Neural progenitor cell (in vitro differentiated cells): ENCODE results near the gene ARHGAP28. TPM values are rescaled to one million over a fixed set of nuclear protein-coding genes. Genes with fewer than 3 reads are reported as not detected.

Experiments used
- DNase-seq: peaks from one replicate; pipeline ENCODE4 v3.0.0-alpha.2; 2016; ENCODE audit warnings: low spot score
- H2AFZ ChIP-seq: fragments of 200-600 bp; sonication (generic); replicated peaks from 2 replicates; pipeline ENCODE4 v1.6.1; 2016; ENCODE audit warnings: antibody characterized with exemption
- H3F3A ChIP-seq: fragments of 200-600 bp; sonication (generic); 2 replicates; pipeline ENCODE4 v1.6.1; 2016; ENCODE audit warnings: antibody characterized with exemption, low read depth
- H3K27ac ChIP-seq: fragments of 200-600 bp; sonication (generic); 2 replicates; pipeline ENCODE4 v1.5.1; 2016; ENCODE audit warnings: mild to moderate bottlenecking
- H3K27me3 ChIP-seq: fragments of 200-600 bp; sonication (generic); 2 replicates; pipeline ENCODE4 v1.6.1; 2016; ENCODE audit warnings: mild to moderate bottlenecking, moderate library complexity
- H3K36me3 ChIP-seq: fragments of 200-600 bp; sonication (generic); 2 replicates; pipeline ENCODE4 v1.5.1; 2016
- H3K4me1 ChIP-seq: fragments of 200-600 bp; sonication (generic); 2 replicates; pipeline ENCODE4 v1.6.1; 2016; ENCODE audit warnings: mixed run types
- H3K4me2 ChIP-seq: fragments of 200-600 bp; sonication (generic); 2 replicates; pipeline ENCODE4 v1.6.1; 2016
- H3K4me3 ChIP-seq: fragments of 200-600 bp; sonication (generic); 2 replicates; pipeline ENCODE4 v1.5.1; 2016
- H3K79me2 ChIP-seq: fragments of 200-600 bp; sonication (generic); 2 replicates; pipeline ENCODE4 v1.6.1; 2016; ENCODE audit warnings: low read depth
- H3K9ac ChIP-seq: fragments of 200-600 bp; sonication (generic); 2 replicates; pipeline ENCODE4 v1.6.1; 2016
- H3K9me3 ChIP-seq: fragments of 200-600 bp; sonication (generic); 2 replicates; pipeline ENCODE4 v1.5.1; 2016; ENCODE audit warnings: low read depth
- H4K20me1 ChIP-seq: fragments of 200-600 bp; sonication (generic); 2 replicates; pipeline ENCODE4 v1.6.1; 2016; ENCODE audit warnings: low read depth
- H3K27ac Mint-ChIP-seq: 3 replicates; pipeline ENCODE4 v1.8.0; 2021; ENCODE audit warnings: mixed read lengths
- H3K27me3 Mint-ChIP-seq: 2 replicates; pipeline ENCODE4 v1.8.0; 2022; ENCODE audit warnings: low read depth, mild to moderate bottlenecking, inconsistent platforms, moderate library complexity, mixed read lengths; ENCODE audit not compliant: insufficient read depth
- H3K36me3 Mint-ChIP-seq: 3 replicates; pipeline ENCODE4 v1.8.0; 2021; ENCODE audit warnings: mixed read lengths
- H3K4me1 Mint-ChIP-seq: 3 replicates; pipeline ENCODE4 v1.8.0; 2021; ENCODE audit warnings: mixed read lengths
- H3K4me3 Mint-ChIP-seq: 3 replicates; pipeline ENCODE4 v1.8.0; 2021; ENCODE audit warnings: mild to moderate bottlenecking, moderate library complexity, mixed read lengths
- H3K9me3 Mint-ChIP-seq: 3 replicates; pipeline ENCODE4 v1.8.0; 2020; ENCODE audit warnings: mixed read lengths
- EZH2 ChIP-seq: fragments of 200-600 bp; sonication (generic); IDR thresholded peaks from 2 replicates; pipeline ENCODE4 v1.6.1; 2017; ENCODE audit warnings: antibody characterized with exemption, mild to moderate bottlenecking, moderate library complexity
- EZH2phosphoT487 ChIP-seq: fragments of 200-600 bp; sonication (generic); IDR thresholded peaks from 2 replicates; pipeline ENCODE4 v1.6.1; 2017; ENCODE audit warnings: antibody characterized with exemption
- total RNA-seq: library from RNA; depleted of rRNA; stranded (reverse); fragments of >200 nt; gene quantifications from 2 replicates; pipeline ENCODE4 v1.2.3, GENCODE V29; 2015; ENCODE audit warnings: low replicate concordance
- TF ChIP-seq, protein P1 (sequence below): fragments of 200-600 bp; sonication (generic); IDR thresholded peaks from 2 replicates; pipeline ENCODE4 v1.5.1; 2017; ENCODE audit warnings: antibody characterized with exemption, mild to moderate bottlenecking

The ARHGAP28 gene
- total RNA-seq, 1 donor from 2014 or later, result 25.7 TPM

DNA sequence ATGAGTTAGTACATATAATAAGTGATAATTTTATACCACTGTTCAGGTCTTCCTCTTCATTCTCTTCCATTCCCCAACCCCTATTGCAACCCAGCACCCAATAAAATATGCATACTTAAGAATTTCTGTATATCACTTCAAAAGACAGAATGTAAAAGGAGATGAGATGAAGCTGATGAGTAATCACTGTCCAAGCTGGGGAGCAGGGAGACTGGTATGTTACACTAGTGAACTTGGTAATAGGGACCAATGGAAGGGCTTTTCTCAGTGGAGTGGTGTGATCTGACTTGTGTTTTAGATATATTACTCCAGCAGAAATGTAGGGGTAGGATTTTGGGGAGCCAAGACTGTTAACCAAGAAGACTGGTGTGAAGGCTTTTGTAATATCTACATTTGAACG is 18.0 kb upstream of the ARHGAP28 start:
- no peaks in the 10 kb centered on the region for H3K27me3 Mint-ChIP-seq
- no peaks in the 10 kb centered on the region for H3K9me3 Mint-ChIP-seq
- H3K4me1 Mint-ChIP-seq, result no peaks in the 10 kb centered on the region
- no peak overlapping the region for H3K4me3 Mint-ChIP-seq
- no peak overlapping the region for H3K27ac ChIP-seq
- no peak overlapping the region for H3K9ac ChIP-seq
- H3K36me3 ChIP-seq, result no peaks in the 10 kb centered on the region
- H3K4me2 ChIP-seq, result no peak overlapping the region
- no peak overlapping the region for H3K27ac Mint-ChIP-seq
- no peaks in the 10 kb centered on the region for H3K36me3 Mint-ChIP-seq
- DNase-seq, result no peak
- H2AFZ ChIP-seq, result no peak overlapping the region
- H3K27me3 ChIP-seq, result no peaks in the 10 kb centered on the region
- H4K20me1 ChIP-seq, result no peaks in the 10 kb centered on the region
- H3K9me3 ChIP-seq, result no peaks in the 10 kb centered on the region
- H3K4me1 ChIP-seq, result no peaks in the 10 kb centered on the region
- TF ChIP-seq, protein P1, sequence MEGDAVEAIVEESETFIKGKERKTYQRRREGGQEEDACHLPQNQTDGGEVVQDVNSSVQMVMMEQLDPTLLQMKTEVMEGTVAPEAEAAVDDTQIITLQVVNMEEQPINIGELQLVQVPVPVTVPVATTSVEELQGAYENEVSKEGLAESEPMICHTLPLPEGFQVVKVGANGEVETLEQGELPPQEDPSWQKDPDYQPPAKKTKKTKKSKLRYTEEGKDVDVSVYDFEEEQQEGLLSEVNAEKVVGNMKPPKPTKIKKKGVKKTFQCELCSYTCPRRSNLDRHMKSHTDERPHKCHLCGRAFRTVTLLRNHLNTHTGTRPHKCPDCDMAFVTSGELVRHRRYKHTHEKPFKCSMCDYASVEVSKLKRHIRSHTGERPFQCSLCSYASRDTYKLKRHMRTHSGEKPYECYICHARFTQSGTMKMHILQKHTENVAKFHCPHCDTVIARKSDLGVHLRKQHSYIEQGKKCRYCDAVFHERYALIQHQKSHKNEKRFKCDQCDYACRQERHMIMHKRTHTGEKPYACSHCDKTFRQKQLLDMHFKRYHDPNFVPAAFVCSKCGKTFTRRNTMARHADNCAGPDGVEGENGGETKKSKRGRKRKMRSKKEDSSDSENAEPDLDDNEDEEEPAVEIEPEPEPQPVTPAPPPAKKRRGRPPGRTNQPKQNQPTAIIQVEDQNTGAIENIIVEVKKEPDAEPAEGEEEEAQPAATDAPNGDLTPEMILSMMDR, result no peak
- TF ChIP-seq EZH2phosphoT487 (no peak), EZH2 (no peak)
- no peak overlapping the region for H3K4me3 ChIP-seq
- H3K79me2 ChIP-seq, result no peaks in the 10 kb centered on the region
- no peaks in the 10 kb centered on the region for H3F3A ChIP-seq

DNA sequence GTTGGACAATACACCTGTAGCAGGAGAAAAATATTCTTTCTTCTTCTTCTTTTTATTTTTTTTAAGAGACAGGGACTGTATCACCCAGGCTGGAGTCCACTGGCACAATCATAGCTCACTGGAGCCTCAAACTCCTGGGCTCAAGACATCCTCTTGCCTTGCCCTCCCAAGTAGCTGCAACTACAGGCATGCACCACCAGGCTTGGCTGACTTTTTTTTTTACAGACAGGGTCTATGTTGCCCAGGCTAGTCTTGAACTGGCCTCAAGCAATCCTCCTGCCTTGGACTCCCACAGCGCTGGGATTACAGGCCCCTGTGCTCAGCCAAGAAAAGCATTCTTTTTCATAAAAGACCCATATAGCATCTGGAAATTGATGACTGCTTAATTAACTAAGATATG is 17.1 kb upstream of the ARHGAP28 start:
- no peaks in the 10 kb centered on the region for H3K4me1 ChIP-seq
- Mint-ChIP-seq H3K36me3 (no peaks in the 10 kb centered on the region), H3K27ac (no peak overlapping the region), H3K4me3 (no peak overlapping the region), H3K9me3 (no peaks in the 10 kb centered on the region), H3K4me1 (no peaks in the 10 kb centered on the region), H3K27me3 (no peaks in the 10 kb centered on the region)
- no peaks in the 10 kb centered on the region for H3F3A ChIP-seq
- no peak overlapping the region for H2AFZ ChIP-seq
- H3K27me3 ChIP-seq, result no peaks in the 10 kb centered on the region
- no peaks in the 10 kb centered on the region for H4K20me1 ChIP-seq
- no peaks in the 10 kb centered on the region for H3K36me3 ChIP-seq
- no peak overlapping the region for H3K4me2 ChIP-seq
- TF ChIP-seq EZH2phosphoT487, result no peak
- no peak for TF ChIP-seq EZH2
- TF ChIP-seq, protein P1, result no peak
- no peak overlapping the region for H3K27ac ChIP-seq
- H3K9ac ChIP-seq, result no peak overlapping the region
- no peaks in the 10 kb centered on the region for H3K79me2 ChIP-seq
- DNase-seq, result no peak
- no peak overlapping the region for H3K4me3 ChIP-seq
- H3K9me3 ChIP-seq, result no peaks in the 10 kb centered on the region

GRCh38 chr18:6714010-6714409 is 15.5 kb upstream of the ARHGAP28 start:
- H3K4me3 Mint-ChIP-seq, result no peak overlapping the region
- Histone ChIP-seq H3K9ac (no peak overlapping the region), H3F3A (no peaks in the 10 kb centered on the region), H3K9me3 (no peaks in the 10 kb centered on the region), H4K20me1 (no peaks in the 10 kb centered on the region), H3K79me2 (no peaks in the 10 kb centered on the region), H2AFZ (no peak overlapping the region), H3K4me2 (no peak overlapping the region), H3K27ac (no peak overlapping the region), H3K4me1 (peaks cover 3% of the 10 kb centered on the region), H3K27me3 (no peaks in the 10 kb centered on the region), H3K36me3 (no peaks in the 10 kb centered on the region), H3K4me3 (no peak overlapping the region)
- H3K4me1 Mint-ChIP-seq, result no peaks in the 10 kb centered on the region
- no peak for DNase-seq
- no peaks in the 10 kb centered on the region for H3K36me3 Mint-ChIP-seq
- TF ChIP-seq, protein P1, result no peak
- no peak for TF ChIP-seq EZH2
- TF ChIP-seq EZH2phosphoT487, result no peak
- no peak overlapping the region for H3K27ac Mint-ChIP-seq
- H3K9me3 Mint-ChIP-seq, result no peaks in the 10 kb centered on the region
- H3K27me3 Mint-ChIP-seq, result no peaks in the 10 kb centered on the region

GRCh38 chr18:6718267-6718666 is 11.2 kb upstream of the ARHGAP28 start:
- Histone ChIP-seq H3K9ac (no peak overlapping the region), H3K27ac (no peak overlapping the region), H2AFZ (no peak overlapping the region), H3K36me3 (no peaks in the 10 kb centered on the region), H3K27me3 (no peaks in the 10 kb centered on the region), H3F3A (no peaks in the 10 kb centered on the region), H3K4me3 (no peak overlapping the region), H3K9me3 (no peaks in the 10 kb centered on the region), H4K20me1 (no peaks in the 10 kb centered on the region), H3K4me2 (no peak overlapping the region), H3K4me1 (peaks cover 10% of the 10 kb centered on the region), H3K79me2 (no peaks in the 10 kb centered on the region)
- H3K27me3 Mint-ChIP-seq, result no peaks in the 10 kb centered on the region
- H3K9me3 Mint-ChIP-seq, result no peaks in the 10 kb centered on the region
- no peak overlapping the region for H3K27ac Mint-ChIP-seq
- no peak for DNase-seq
- H3K36me3 Mint-ChIP-seq, result no peaks in the 10 kb centered on the region
- H3K4me3 Mint-ChIP-seq, result no peak overlapping the region
- H3K4me1 Mint-ChIP-seq, result no peaks in the 10 kb centered on the region
- TF ChIP-seq, protein P1, result no peak
- TF ChIP-seq EZH2phosphoT487 (no peak), EZH2 (no peak)
